Lower lobe of right lung (tissue), 2 donors: Measurements from ENCODE around the gene JTB. TPM values are rescaled to one million over a fixed set of nuclear protein-coding genes. Genes with fewer than 3 reads are reported as not detected.

Experiments
- ATAC-seq, 2 donors: fragments of 200-7000 bp; cut with Tn5 transposase; one replicate each; pipeline ENCODE4 v1.9.1; 2020 to 2022; ENCODE audit warnings: mild to moderate bottlenecking in 2 of 2, moderate library complexity in 2 of 2
- DNase-seq: peaks from one replicate; pipeline ENCODE4 v3.0.0-alpha.2; 2020
- H3K27ac ChIP-seq: fragments of 200-600 bp; one replicate; pipeline ENCODE4 v1.8.0; 2022
- H3K27me3 ChIP-seq: fragments of 200-600 bp; one replicate; pipeline ENCODE4 v1.8.0; 2022; ENCODE audit warnings: low read depth
- H3K36me3 ChIP-seq: fragments of 200-600 bp; one replicate; pipeline ENCODE4 v1.8.0; 2022; ENCODE audit warnings: mild to moderate bottlenecking
- H3K4me1 ChIP-seq: fragments of 200-600 bp; one replicate; pipeline ENCODE4 v1.8.0; 2022
- H3K4me3 ChIP-seq: fragments of 200-600 bp; one replicate; pipeline ENCODE4 v1.8.0; 2022; ENCODE audit warnings: mild to moderate bottlenecking
- H3K9me3 ChIP-seq: fragments of 200-600 bp; one replicate; pipeline ENCODE4 v1.8.0; 2022
- CTCF ChIP-seq: fragments of 200-600 bp; IDR thresholded peaks from one replicate; pipeline ENCODE4 v1.8.0; 2022; ENCODE audit warnings: antibody characterized with exemption, mild to moderate bottlenecking
- intact Hi-C: fragments of 100-400 bp; cut with DNase I; formaldehyde crosslinking; loops from one replicate; pipeline ENCODE4 v1.11.0; 2022
- total RNA-seq: library from RNA; stranded (reverse); fragmentation: NEBNext Ultra II Directional; extraction: Animal tissue kit (Norgen Biotek cat#: 25700); gene quantifications from one replicate; pipeline ENCODE4 v1.2.1, GENCODE V29; 2021
- donor health status: DM: no; HTN: yes; CAD: no; lungs with severe emphysema.

The JTB gene
- total RNA-seq, 1 donor from 2014 or later = 121 TPM

- H3K9me3 ChIP-seq = no peaks in the 10 kb centered on the region
- peaks cover 22% of the 10 kb centered on the region for H3K4me1 ChIP-seq
- no peak for TF ChIP-seq CTCF
- H3K27ac ChIP-seq = no peak overlapping the region
- H3K27me3 ChIP-seq = no peaks in the 10 kb centered on the region
- intact Hi-C loops = no loop called here
- H3K4me3 ChIP-seq = no peak overlapping the region
- ATAC-seq (no peak), DNase-seq (no peak)
- H3K36me3 ChIP-seq = peaks cover 77% of the 10 kb centered on the region
These were observed 26.3 kb downstream of the JTB start for GRCh38 chr1:153951183-153951582.

DNA sequence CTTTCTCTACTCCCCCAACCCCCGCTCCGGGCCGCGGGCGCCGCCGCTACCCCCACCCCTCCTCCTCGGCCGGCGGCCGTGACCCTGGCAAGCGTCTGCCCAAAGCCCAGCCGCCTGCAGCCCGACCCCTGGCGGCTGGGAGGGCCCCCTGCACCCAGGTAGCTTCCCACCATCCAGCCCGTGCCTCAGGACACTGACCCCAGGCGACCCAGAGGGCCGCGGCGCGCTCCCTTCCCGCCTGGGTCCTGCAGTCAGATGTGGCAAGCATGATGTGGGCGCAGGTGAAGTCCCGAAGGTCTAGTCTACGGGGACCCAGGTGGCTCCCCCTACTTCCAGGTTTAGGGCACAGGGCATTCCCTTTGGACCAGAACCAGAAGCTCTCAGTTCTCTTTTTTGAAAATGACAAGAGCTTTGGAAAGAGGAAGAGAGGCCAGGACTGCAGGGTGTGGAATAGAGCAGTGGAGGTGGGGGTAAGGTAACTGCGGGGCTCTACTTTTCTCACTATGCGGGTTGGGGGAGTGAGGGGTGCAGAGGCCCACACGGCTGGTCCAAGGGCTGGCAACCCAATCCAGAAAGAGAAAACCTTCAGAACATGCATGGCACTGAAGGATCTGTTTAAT lies 30.7 kb downstream of the JTB start, which contains the start of gene DENND4B:
DENND4B (minus strand) TSS at position 97 of the 620 bp plus-strand sequence. CDS start 2,344 bp downstream, outside the sequence.
- intact Hi-C loops = no loop called here
- ATAC-seq (peak; percentile 89 to 90), DNase-seq (peak; percentile 89)

DNA sequence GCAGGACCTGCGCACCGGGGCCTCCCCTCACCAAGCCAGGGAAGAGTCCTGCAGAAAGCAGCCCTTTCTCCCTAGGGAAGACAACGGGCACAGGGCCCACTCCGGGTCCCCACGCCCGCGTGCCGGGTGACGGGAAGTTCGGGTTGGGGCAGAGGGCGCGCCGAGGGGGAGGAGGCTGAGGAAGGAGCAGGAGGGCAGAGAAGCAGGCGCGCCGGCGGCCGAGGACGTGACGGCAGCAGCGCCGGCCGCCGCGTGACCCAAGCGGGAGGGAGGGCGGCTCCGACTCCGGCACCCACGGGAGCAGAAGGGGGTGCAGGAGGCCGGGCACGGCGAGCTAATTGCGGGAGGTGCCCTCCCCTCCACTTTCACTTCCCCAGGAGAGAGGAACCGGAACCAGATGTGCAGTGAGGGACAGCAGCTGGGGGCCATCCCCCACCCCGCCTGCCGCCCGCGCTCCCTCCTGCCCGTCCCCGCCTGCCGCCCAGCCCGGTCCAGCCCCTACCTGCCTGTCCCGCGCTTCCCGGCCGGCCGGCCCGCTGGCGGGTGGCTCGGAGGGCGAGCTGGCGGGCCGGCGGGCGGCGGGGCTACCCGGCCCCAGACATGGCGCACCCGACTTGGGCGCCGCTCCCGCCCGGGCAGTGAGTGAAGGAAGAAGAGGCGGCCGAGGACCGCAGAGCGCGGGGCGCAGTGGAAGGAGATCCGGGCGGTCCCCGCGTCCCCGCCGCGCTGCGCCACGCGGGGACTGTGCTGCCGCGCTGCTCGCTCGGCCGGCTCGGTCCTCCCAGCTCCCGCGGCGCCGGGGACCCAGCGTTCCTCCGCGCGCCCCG lies 31.5 kb downstream of the JTB start:
- H3K4me3 ChIP-seq = peak overlapping the region; percentile 88
- H3K9me3 ChIP-seq = no peaks in the 10 kb centered on the region
- peaks cover 66% of the 10 kb centered on the region for H3K36me3 ChIP-seq
- peak overlapping the region; percentile 93 for H3K27ac ChIP-seq
- DNase-seq (peak; percentile 95), ATAC-seq (peak; percentile 89 to 92)
- intact Hi-C loops = no loop called here
- H3K27me3 ChIP-seq = no peaks in the 10 kb centered on the region
- peaks cover 34% of the 10 kb centered on the region for H3K4me1 ChIP-seq
- no peak for TF ChIP-seq CTCF

More for the DNA sequence above, 30.7 kb downstream of the JTB start, which contains the start of gene DENND4B:
- H3K36me3 ChIP-seq = peaks cover 66% of the 10 kb centered on the region
- H3K4me1 ChIP-seq = peaks cover 34% of the 10 kb centered on the region
- no peaks in the 10 kb centered on the region for H3K27me3 ChIP-seq
- peak within 1 kb of the TSS; percentile 88 for H3K4me3 ChIP-seq
- peak within 1 kb of the TSS; percentile 93 for H3K27ac ChIP-seq
- H3K9me3 ChIP-seq = no peaks in the 10 kb centered on the region
- TF ChIP-seq CTCF = peak; percentile 92

DNA sequence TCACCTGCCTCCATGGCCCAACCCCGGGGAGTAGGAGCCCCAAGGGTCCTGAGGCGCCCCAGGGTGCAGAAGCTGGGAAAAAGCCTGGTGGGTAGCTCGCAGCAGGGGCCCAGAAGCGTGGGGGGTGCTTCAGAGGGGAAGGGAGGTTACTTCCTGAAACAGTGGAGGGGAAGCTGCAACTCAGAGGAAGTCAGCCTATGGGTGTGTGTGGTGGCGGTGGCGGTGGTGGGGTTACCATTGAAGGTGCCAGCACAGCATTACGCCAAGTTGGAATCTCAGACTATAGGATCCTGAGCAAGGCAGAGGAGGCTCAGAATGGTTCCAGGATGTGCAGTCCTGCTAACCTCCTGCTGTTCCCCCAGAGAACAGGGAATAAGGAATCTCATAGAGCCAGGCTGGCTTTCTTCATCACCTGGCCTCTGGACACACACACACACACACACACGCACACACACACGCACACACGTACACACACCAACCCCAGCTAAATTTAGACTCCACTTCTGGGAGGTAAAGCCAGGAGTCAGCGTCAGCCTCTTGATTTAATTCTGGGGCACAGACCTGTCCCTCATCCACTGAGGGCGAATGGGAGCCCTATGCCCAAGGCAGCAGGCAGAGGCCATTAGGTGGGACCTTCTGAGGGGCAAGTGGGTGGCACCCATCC lies 32.2 kb downstream of the JTB start:
- DNase-seq (peak; percentile 83), ATAC-seq (peak; percentile 64 to 71)
- no peak for TF ChIP-seq CTCF
- peak overlapping the region; percentile 88 for H3K4me3 ChIP-seq
- intact Hi-C loops = no loop called here
- peaks cover 66% of the 10 kb centered on the region for H3K36me3 ChIP-seq
- H3K4me1 ChIP-seq = peaks cover 34% of the 10 kb centered on the region
- peak overlapping the region; percentile 93 for H3K27ac ChIP-seq
- H3K9me3 ChIP-seq = no peaks in the 10 kb centered on the region
- no peaks in the 10 kb centered on the region for H3K27me3 ChIP-seq

DNA sequence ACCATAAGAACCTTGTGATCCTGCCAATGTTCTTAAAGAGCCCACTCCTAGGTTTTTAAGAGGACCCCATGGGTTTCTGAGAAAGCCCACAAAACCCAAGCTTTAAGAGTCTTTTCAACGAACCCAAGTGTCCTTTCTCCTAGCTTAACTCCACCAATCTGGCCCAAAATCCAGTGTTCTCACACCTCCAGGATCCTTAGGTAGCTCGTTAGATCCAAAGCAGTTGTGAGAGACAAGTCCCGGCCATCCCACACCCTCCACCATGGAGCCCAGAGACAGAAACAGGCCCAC lies 32.7 kb downstream of the JTB start:
- H3K9me3 ChIP-seq = no peaks in the 10 kb centered on the region
- DNase-seq = no peak
- intact Hi-C loops = no loop called here
- no peak for TF ChIP-seq CTCF
- H3K4me1 ChIP-seq = peaks cover 34% of the 10 kb centered on the region
- H3K27ac ChIP-seq = peak overlapping the region; percentile 93
- ATAC-seq = no peak
- no peaks in the 10 kb centered on the region for H3K27me3 ChIP-seq
- peaks cover 66% of the 10 kb centered on the region for H3K36me3 ChIP-seq
- peak overlapping the region; percentile 88 for H3K4me3 ChIP-seq
